SK-N-MC (cell line): ENCODE data around the gene GLP1R.

Experiments used
- DNase-seq: peaks from one replicate; pipeline ENCODE4 v3.0.0-alpha.2; 2011; ENCODE audit warnings: low read depth, low spot score
- H3K27ac ChIP-seq: fragments of 200-600 bp; sonication (generic); 2 replicates; pipeline ENCODE4 v1.5.1; 2016; ENCODE audit warnings: mixed run types
- H3K36me3 ChIP-seq: fragments of 200-600 bp; sonication (generic); 2 replicates; pipeline ENCODE4 v1.6.1; 2017; ENCODE audit warnings: antibody characterized with exemption, low read length, mixed read lengths; ENCODE audit not compliant: insufficient read depth
- H3K4me3 ChIP-seq: fragments of 200-600 bp; sonication (generic); 2 replicates; pipeline ENCODE4 v1.5.1; 2016
- H3K9ac ChIP-seq: fragments of 200-600 bp; sonication (generic); 2 replicates; pipeline ENCODE4 v1.8.0; 2017; ENCODE audit warnings: mixed run types, mixed read lengths; ENCODE audit not compliant: insufficient read length
- H3K9me3 ChIP-seq: fragments of 200-600 bp; sonication (generic); 2 replicates; pipeline ENCODE4 v1.6.1; 2017; ENCODE audit warnings: low read depth, mild to moderate bottlenecking, antibody characterized with exemption, low read length, moderate library complexity, mixed read lengths
- EZH2 ChIP-seq: fragments of 200-600 bp; sonication (generic); IDR thresholded peaks from one replicate; pipeline ENCODE4 v1.6.1; 2017; ENCODE audit warnings: antibody characterized with exemption
- FOXP2 ChIP-seq: optimal IDR thresholded peaks from 2 replicates; pipeline ENCODE3; 2011; ENCODE audit warnings: mild to moderate bottlenecking, moderate library complexity; ENCODE audit not compliant: insufficient read depth; ENCODE audit errors: extremely low read length, control extremely low read depth
- POLR2AphosphoS5 ChIP-seq: IDR thresholded peaks from 2 replicates; pipeline ENCODE4 v1.6.1; 2012; ENCODE audit warnings: mild to moderate bottlenecking, low read depth, low read length, borderline replicate concordance

The GLP1R gene

DNA sequence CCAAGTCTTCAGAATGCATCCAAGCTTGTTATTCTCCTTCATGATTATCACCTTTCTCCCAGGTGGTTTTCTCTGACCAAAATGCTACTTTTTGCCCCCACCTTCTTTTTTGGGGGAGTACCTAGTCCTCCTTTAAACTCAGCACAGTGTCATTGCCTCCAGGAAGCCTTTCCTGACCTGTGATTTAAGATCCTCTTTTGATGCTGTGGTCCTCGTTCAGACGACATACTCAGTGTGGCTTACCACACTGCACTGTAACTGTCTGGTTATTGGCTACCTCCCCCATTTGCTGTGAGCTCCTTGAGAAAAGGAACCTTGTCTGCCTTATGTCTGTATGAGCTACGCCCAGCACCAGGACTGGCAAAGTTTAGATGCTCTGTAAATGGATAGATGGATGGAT lies 51.8 kb downstream of the GLP1R start:
- no peak overlapping the region for H3K9ac ChIP-seq
- H3K9me3 ChIP-seq: no peaks in the 10 kb centered on the region
- DNase-seq: no peak
- TF ChIP-seq POLR2AphosphoS5 (no peak), EZH2 (no peak), FOXP2 (no peak)
- H3K36me3 ChIP-seq: no peaks in the 10 kb centered on the region; the same call in 1 of the 2 replicates
- no peak overlapping the region for H3K27ac ChIP-seq
- no peak overlapping the region for H3K4me3 ChIP-seq

- Histone ChIP-seq H3K36me3 (no peaks in the 10 kb centered on the region; the same call in 1 of the 2 replicates), H3K9ac (no peak overlapping the region), H3K9me3 (no peaks in the 10 kb centered on the region), H3K27ac (no peak overlapping the region), H3K4me3 (no peak overlapping the region)
- TF ChIP-seq EZH2 (no peak), POLR2AphosphoS5 (no peak), FOXP2 (no peak)
- no peak for DNase-seq
These were observed 53.7 kb downstream of the GLP1R start for GRCh38 chr6:39102071-39102820.

DNA sequence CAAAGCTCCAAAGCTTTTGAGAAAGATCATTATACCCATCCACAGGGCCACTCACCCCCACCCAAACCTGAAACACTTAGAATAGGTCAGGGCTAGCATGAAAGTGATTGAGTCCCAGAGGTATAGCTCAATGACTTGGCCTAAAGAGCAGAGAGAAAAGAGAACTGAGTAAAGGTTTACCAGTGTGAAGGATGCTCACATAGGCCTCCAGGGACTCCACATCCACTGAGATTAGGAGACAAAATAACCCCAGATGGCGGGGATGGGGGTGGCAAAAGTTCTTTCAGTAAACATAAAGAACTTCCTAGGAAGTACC lies 54.2 kb downstream of the GLP1R start:
- Histone ChIP-seq H3K9ac (no peak overlapping the region), H3K27ac (no peak overlapping the region), H3K9me3 (no peaks in the 10 kb centered on the region), H3K4me3 (no peak overlapping the region), H3K36me3 (no peaks in the 10 kb centered on the region; the same call in 1 of the 2 replicates)
- DNase-seq: no peak
- TF ChIP-seq EZH2 (no peak), POLR2AphosphoS5 (no peak), FOXP2 (no peak)

- TF ChIP-seq EZH2 (no peak), FOXP2 (no peak), POLR2AphosphoS5 (no peak)
- Histone ChIP-seq H3K9me3 (no peaks in the 10 kb centered on the region), H3K4me3 (no peak overlapping the region), H3K36me3 (peaks cover 4% of the 10 kb centered on the region; the same call in 1 of the 2 replicates), H3K9ac (no peak overlapping the region), H3K27ac (no peak overlapping the region)
- DNase-seq: no peak
These were observed 55.9 kb downstream of the GLP1R start for GRCh38 chr6:39104528-39104927.

DNA sequence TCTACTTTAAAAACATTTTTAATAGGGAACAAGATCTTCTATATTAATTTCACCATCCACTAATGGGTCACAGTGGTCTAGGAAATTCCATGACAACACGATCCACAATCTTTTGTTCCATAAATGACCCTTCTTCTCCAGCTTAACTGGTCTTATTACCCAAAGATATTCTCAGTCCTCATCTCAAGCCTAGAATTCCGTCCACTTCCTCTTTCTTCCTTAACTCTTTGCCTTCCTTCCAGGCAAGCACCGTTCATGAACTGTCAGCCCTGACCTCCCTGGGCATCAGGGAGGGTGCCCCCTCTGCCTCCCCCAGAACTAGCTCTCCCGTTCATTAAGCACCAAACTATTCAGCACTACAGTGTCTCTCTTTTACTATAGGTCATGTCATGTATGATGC lies 58.5 kb downstream of the GLP1R start:
- H3K27ac ChIP-seq: no peak overlapping the region
- H3K9ac ChIP-seq: no peak overlapping the region
- H3K36me3 ChIP-seq: peaks cover 15% of the 10 kb centered on the region
- no peak for DNase-seq
- H3K9me3 ChIP-seq: no peaks in the 10 kb centered on the region
- TF ChIP-seq POLR2AphosphoS5 (no peak), FOXP2 (no peak), EZH2 (no peak)
- no peak overlapping the region for H3K4me3 ChIP-seq

DNA sequence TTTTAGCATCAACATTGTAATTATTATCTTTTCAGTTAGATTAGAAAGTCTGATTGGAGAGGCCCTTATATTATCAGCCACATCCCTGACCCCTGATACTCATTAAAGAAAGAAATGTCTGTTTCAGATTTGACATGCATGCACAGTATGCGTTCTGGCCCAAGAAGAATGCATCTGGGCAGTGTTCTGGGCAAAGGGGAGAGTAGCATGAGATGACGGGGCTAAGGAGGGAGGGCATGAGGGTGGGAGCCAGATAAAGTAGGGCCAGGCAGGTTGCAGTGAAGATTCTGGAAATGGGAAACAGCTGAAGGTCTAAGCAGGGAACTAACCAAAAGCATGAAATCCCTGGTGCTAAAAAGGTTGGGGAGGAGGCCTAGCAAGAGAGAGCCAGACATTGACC lies 59.1 kb downstream of the GLP1R start:
- no peak overlapping the region for H3K4me3 ChIP-seq
- peaks cover 15% of the 10 kb centered on the region for H3K36me3 ChIP-seq
- TF ChIP-seq EZH2 (no peak), FOXP2 (no peak), POLR2AphosphoS5 (no peak)
- H3K9me3 ChIP-seq: no peaks in the 10 kb centered on the region
- no peak for DNase-seq
- no peak overlapping the region for H3K27ac ChIP-seq
- H3K9ac ChIP-seq: no peak overlapping the region

DNA sequence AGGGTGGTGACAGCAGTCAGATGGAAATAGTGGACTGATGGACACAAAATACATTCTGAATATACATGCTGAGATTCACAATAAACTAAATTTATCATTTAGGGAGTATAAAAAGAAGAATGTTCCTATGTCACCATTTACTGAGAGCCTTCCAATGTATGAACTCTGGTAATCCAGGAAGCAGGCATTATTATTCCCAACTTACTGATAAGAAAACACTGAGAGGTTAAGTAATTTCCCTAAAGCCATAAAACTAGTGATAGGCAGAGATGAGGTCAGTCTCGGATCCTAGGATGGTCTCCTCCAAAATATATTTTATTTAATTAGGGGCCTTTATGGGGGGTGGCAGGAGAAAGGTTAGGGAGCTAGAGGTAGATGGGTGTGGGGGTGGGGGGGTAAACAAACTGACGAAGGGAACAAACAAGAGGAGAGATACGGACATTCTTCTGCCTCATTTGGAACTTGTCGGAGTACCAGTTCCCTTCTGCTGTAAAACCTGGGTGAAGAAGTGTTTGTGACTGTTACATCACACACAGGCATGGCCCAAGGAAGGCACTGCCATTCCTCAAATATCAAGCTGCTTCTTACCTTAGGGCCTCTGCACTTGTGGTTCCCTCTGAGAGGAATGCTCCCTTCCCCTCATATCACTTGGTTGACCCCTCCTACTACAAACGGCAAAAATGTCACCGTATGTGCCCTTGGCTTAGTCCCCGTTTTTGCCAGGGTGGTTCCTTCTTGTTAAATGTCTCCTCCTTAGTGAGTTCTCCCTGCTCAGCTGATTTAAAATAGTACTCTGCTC lies 59.7 kb downstream of the GLP1R start:
- H3K9me3 ChIP-seq: no peaks in the 10 kb centered on the region
- no peak overlapping the region for H3K4me3 ChIP-seq
- no peak overlapping the region for H3K27ac ChIP-seq
- DNase-seq: no peak
- TF ChIP-seq POLR2AphosphoS5: no peak
- TF ChIP-seq FOXP2: no peak
- TF ChIP-seq EZH2: no peak
- H3K36me3 ChIP-seq: peaks cover 15% of the 10 kb centered on the region
- H3K9ac ChIP-seq: no peak overlapping the region

DNA sequence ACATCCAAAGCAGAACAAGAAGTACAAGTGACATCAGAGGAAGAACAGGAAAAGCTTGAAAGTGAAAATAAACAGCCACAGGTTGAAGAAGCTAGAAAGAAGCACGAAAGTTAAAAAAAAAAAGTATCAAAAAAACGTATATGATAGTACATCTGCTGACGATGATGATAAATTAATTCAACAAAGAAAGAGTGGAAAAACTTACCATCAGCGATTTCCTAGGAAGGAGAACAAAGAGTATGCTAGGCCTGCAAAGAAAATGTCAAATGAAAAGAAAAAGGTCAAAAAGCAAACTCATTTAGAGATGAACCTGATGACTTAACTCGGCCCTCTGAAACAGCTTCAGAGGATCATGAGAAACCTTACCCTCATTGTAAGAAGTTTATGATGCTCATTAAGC lies 62.7 kb downstream of the GLP1R start:
- Histone ChIP-seq H3K9me3 (no peaks in the 10 kb centered on the region), H3K36me3 (peaks cover 15% of the 10 kb centered on the region), H3K27ac (no peak overlapping the region), H3K9ac (no peak overlapping the region), H3K4me3 (no peak overlapping the region)
- no peak for DNase-seq
- TF ChIP-seq EZH2: no peak
- TF ChIP-seq POLR2AphosphoS5: no peak
- TF ChIP-seq FOXP2: no peak
